Activated CD8-positive, alpha-beta T cell treated with anti-CD3 and anti-CD28 coated beads for 36 hours (primary cell): ENCODE data around the gene ARMCX6. TPM values are rescaled to one million over a fixed set of nuclear protein-coding genes. Genes with fewer than 3 reads are reported as not detected.
A peak's percentile ranks its signal among the peaks of the same experiment; 100 is the strongest.
"Not testable (repeated sequence)": the region's sequence is repeated elsewhere in the genome, so short reads cannot be mapped to it uniquely, and the experiment has no call there.

Experiments
- ATAC-seq: fragments of 200-7000 bp; cut with Tn5 transposase; one replicate; pipeline ENCODE4 v1.10.0; 2021; ENCODE audit warnings: mild to moderate bottlenecking, moderate library complexity
- CTCF ChIA-PET: fragments of 350-600 bp; sonication (Branson Sonifier 250); formaldehyde crosslinking; loops from one replicate; lab custom pipeline; 2021; ENCODE audit warnings: antibody characterized with exemption; lab: Charles Lee
- POLR2A ChIA-PET: fragments of 350-600 bp; sonication (Branson Sonifier 250); formaldehyde crosslinking; loops from one replicate; lab custom pipeline; 2021; ENCODE audit warnings: antibody characterized with exemption; lab: Charles Lee
- DNase-seq: peaks from one replicate; pipeline ENCODE4 v3.0.0-alpha.2; 2020
- H3K27ac Mint-ChIP-seq: one replicate; pipeline ENCODE4 v1.8.0; 2021; ENCODE audit warnings: mild to moderate bottlenecking, mixed read lengths
- H3K27me3 Mint-ChIP-seq: one replicate; pipeline ENCODE4 v1.8.0; 2021; ENCODE audit warnings: mixed read lengths
- H3K36me3 Mint-ChIP-seq: one replicate; pipeline ENCODE4 v1.8.0; 2021; ENCODE audit warnings: low read depth, mixed read lengths
- H3K4me1 Mint-ChIP-seq: one replicate; pipeline ENCODE4 v1.8.0; 2021; ENCODE audit warnings: low read depth, mixed read lengths
- H3K4me3 Mint-ChIP-seq: one replicate; pipeline ENCODE4 v1.8.0; 2021; ENCODE audit warnings: mild to moderate bottlenecking, moderate library complexity, mixed read lengths
- H3K9me3 Mint-ChIP-seq: one replicate; pipeline ENCODE4 v1.8.0; 2021; ENCODE audit warnings: mixed read lengths
- intact Hi-C: fragments of 100-400 bp; cut with micrococcal nuclease; formaldehyde crosslinking; loops from one replicate; pipeline ENCODE4 v1.10.0; 2022
- total RNA-seq, 2 experiments: library from RNA; stranded (reverse); gene quantifications; one replicate each; pipeline ENCODE4 v1.2.3, GENCODE V29; 2021
- TF ChIP-seq, protein P1 (sequence below): fragments of 200-600 bp; IDR thresholded peaks from one replicate; pipeline ENCODE4 v1.8.0; 2022; ENCODE audit warnings: antibody characterized with exemption, mild to moderate bottlenecking

Gene ARMCX6
- total RNA-seq, 2 experiments from 2014 or later = 41.7 to 41.8 TPM

DNA sequence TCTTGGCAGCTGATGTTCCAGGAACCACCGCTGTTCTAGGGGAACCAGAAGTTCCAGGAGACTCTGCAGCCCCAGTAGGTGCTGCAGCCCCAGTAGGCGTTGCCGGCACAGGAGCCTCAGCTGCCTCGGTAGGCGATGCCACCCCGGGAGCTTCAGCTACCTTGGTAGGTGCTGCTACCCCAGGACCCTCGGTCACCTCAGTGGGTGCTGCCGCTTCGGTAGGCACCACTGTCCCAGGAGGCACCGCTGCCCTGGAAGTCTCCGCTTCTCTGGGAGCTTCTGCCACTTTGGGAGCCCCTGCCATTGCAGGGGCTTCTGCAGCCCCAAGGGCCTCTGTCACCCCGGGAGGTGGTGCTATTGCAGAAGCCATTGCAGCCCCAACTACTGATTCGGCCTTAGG, 39.0 kb upstream of the ARMCX6 start:
- Mint-ChIP-seq H3K36me3 (no peaks in the 10 kb centered on the region), H3K27ac (no peak overlapping the region), H3K27me3 (no peaks in the 10 kb centered on the region), H3K4me3 (no peak overlapping the region), H3K9me3 (no peaks in the 10 kb centered on the region), H3K4me1 (peaks cover 13% of the 10 kb centered on the region)
- POLR2A ChIA-PET = no interaction called here
- no peak for ATAC-seq
- CTCF ChIA-PET = no interaction called here
- intact Hi-C loops = no loop called here
- TF ChIP-seq, protein P1, sequence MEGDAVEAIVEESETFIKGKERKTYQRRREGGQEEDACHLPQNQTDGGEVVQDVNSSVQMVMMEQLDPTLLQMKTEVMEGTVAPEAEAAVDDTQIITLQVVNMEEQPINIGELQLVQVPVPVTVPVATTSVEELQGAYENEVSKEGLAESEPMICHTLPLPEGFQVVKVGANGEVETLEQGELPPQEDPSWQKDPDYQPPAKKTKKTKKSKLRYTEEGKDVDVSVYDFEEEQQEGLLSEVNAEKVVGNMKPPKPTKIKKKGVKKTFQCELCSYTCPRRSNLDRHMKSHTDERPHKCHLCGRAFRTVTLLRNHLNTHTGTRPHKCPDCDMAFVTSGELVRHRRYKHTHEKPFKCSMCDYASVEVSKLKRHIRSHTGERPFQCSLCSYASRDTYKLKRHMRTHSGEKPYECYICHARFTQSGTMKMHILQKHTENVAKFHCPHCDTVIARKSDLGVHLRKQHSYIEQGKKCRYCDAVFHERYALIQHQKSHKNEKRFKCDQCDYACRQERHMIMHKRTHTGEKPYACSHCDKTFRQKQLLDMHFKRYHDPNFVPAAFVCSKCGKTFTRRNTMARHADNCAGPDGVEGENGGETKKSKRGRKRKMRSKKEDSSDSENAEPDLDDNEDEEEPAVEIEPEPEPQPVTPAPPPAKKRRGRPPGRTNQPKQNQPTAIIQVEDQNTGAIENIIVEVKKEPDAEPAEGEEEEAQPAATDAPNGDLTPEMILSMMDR = no peak
- DNase-seq = no peak

GRCh38 chrX:101655534-101655933, 37.7 kb upstream of the ARMCX6 start:
- DNase-seq = no peak
- Mint-ChIP-seq H3K27me3 (no peaks in the 10 kb centered on the region), H3K27ac (no peak overlapping the region), H3K36me3 (no peaks in the 10 kb centered on the region), H3K4me1 (peaks cover 13% of the 10 kb centered on the region), H3K9me3 (no peaks in the 10 kb centered on the region), H3K4me3 (peak overlapping the region; percentile 33)
- ChIA-PET POLR2A (no interaction called here), CTCF (no interaction called here)
- TF ChIP-seq, protein P1 = no peak
- no peak for ATAC-seq
- intact Hi-C loops = no loop called here

DNA sequence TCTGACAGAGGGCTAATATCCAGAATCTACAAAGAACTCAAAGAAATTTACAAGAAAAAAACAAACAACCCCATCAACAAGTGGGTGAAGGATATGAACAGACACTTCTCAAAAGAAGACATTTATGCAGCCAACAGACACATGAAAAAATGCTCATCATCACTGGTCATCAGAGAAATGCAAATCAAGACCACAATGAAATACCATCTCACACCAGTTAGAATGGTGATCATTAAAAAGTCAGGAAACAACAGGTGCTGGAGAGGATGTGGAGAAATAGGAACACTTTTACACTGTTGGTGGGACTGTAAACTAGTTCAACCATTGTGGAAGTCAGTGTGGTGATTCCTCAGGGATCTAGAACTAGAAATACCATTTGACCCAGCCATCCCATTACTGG, 29.9 kb upstream of the ARMCX6 start:
- H3K4me3 Mint-ChIP-seq, H3K36me3 Mint-ChIP-seq, ATAC-seq, CTCF ChIA-PET, intact Hi-C loops, DNase-seq, H3K27me3 Mint-ChIP-seq, H3K27ac Mint-ChIP-seq, H3K9me3 Mint-ChIP-seq, POLR2A ChIA-PET, H3K4me1 Mint-ChIP-seq: not testable (repeated sequence)

DNA sequence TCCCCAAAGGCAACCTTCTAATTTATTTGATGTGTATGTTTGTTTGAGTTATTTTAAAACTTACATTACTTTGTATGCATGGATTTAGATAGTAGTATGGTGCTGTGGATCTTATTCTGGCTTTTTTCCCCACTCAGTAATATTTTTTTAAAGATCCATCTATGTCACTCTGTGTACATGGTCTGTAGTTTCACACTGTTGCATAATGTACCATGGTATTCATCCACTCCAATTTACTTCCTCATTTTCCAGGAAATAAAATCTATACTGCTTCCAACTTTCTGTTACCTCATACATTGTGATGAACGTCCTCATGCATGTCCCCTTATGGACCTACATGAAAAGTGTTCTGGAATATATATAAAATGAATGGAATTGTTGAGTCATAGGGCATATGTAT, 24.3 kb upstream of the ARMCX6 start:
- Mint-ChIP-seq H3K27me3 (no peaks in the 10 kb centered on the region), H3K4me3 (no peak overlapping the region), H3K36me3 (no peaks in the 10 kb centered on the region), H3K4me1 (no peaks in the 10 kb centered on the region), H3K27ac (no peak overlapping the region), H3K9me3 (no peaks in the 10 kb centered on the region)
- TF ChIP-seq, protein P1 = no peak
- ChIA-PET POLR2A (no interaction called here), CTCF (no interaction called here)
- intact Hi-C loops = no loop called here
- ATAC-seq (no peak), DNase-seq (no peak)

DNA sequence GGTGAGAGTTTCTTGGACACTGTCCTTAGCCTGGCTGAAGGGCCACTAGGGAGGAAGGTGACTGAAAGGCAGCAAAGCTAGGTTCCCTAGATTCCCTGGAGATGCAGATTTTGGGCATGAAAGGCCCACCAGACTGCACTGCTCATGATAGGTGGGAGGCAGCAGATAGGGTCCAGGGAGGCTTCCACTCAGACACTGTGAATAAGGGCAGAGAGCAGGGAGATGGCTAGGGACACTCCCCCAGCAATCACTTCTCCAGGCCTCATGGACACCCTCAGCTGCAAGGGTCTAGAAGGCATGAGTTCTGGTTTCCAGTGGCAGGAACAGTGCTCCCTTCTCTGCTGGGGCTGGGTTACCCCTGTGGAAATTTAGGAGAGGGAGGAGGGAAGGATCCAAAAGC, 21.8 kb upstream of the ARMCX6 start:
- POLR2A ChIA-PET = no interaction called here
- no peak overlapping the region for H3K4me3 Mint-ChIP-seq
- H3K27me3 Mint-ChIP-seq = no peaks in the 10 kb centered on the region
- H3K27ac Mint-ChIP-seq = no peak overlapping the region
- no peaks in the 10 kb centered on the region for H3K36me3 Mint-ChIP-seq
- CTCF ChIA-PET = no interaction called here
- intact Hi-C loops = no loop called here
- H3K9me3 Mint-ChIP-seq = no peaks in the 10 kb centered on the region
- no peaks in the 10 kb centered on the region for H3K4me1 Mint-ChIP-seq
- TF ChIP-seq, protein P1 = no peak
- ATAC-seq (no peak), DNase-seq (no peak)

- ChIA-PET POLR2A (no interaction called here), CTCF (no interaction called here)
- H3K4me3 Mint-ChIP-seq = no peak overlapping the region
- H3K9me3 Mint-ChIP-seq = no peaks in the 10 kb centered on the region
- H3K27ac Mint-ChIP-seq = peak overlapping the region; percentile 64
- H3K4me1 Mint-ChIP-seq = peaks cover 49% of the 10 kb centered on the region
- intact Hi-C loops = no loop called here
- DNase-seq = no peak
- ATAC-seq = no peak
- TF ChIP-seq, protein P1 = no peak
- peaks cover 15% of the 10 kb centered on the region for H3K36me3 Mint-ChIP-seq
- no peaks in the 10 kb centered on the region for H3K27me3 Mint-ChIP-seq
These were observed 1.6 kb upstream of the ARMCX6 start for GRCh38 chrX:101619364-101619763.
